Stimulated activated memory B cell treated with anti-CD40 and anti-IgM and Interleukin-4, amounts not matched to agents 10 μg/mL and 1 μg/mL and 100 μg/mL, for 72 hours (primary cell): ENCODE data around the gene ARHGAP26.

ENCODE experiments used
- ATAC-seq: fragments of 150-1000 bp; cut with Tn5 transposase; 2 replicates; pipeline ENCODE4 v1.10.0; 2021
- H3K27ac Mint-ChIP-seq: one replicate; pipeline ENCODE4 v1.8.0; 2022; ENCODE audit warnings: mild to moderate bottlenecking, mixed read lengths
- H3K27me3 Mint-ChIP-seq: one replicate; pipeline ENCODE4 v1.8.0; 2022; ENCODE audit warnings: mixed read lengths
- H3K36me3 Mint-ChIP-seq: one replicate; pipeline ENCODE4 v1.8.0; 2022; ENCODE audit warnings: mixed read lengths
- H3K4me1 Mint-ChIP-seq: one replicate; pipeline ENCODE4 v1.8.0; 2022; ENCODE audit warnings: mixed read lengths
- H3K4me3 Mint-ChIP-seq: one replicate; pipeline ENCODE4 v1.8.0; 2022; ENCODE audit warnings: mild to moderate bottlenecking, moderate library complexity, mixed read lengths
- H3K9me3 Mint-ChIP-seq: one replicate; pipeline ENCODE4 v1.8.0; 2022; ENCODE audit warnings: mixed read lengths

The ARHGAP26 gene

GRCh38 chr5:142792012-142792864, 22.1 kb downstream of the ARHGAP26 start:
- H3K27me3 Mint-ChIP-seq: no peaks in the 10 kb centered on the region
- H3K4me3 Mint-ChIP-seq: no peak overlapping the region
- no peaks in the 10 kb centered on the region for H3K9me3 Mint-ChIP-seq
- no peak overlapping the region for H3K27ac Mint-ChIP-seq
- no peak for ATAC-seq
- H3K36me3 Mint-ChIP-seq: no peaks in the 10 kb centered on the region
- H3K4me1 Mint-ChIP-seq: peaks cover 39% of the 10 kb centered on the region

GRCh38 chr5:142792865-142793232, 22.7 kb downstream of the ARHGAP26 start:
- Mint-ChIP-seq H3K4me1 (peaks cover 42% of the 10 kb centered on the region), H3K27ac (no peak overlapping the region), H3K9me3 (no peaks in the 10 kb centered on the region), H3K4me3 (no peak overlapping the region), H3K27me3 (no peaks in the 10 kb centered on the region), H3K36me3 (no peaks in the 10 kb centered on the region)
- ATAC-seq: no peak

- Mint-ChIP-seq H3K27ac (peak overlapping the region; percentile 72), H3K4me3 (no peak overlapping the region)
- ATAC-seq: no peak
Measured at GRCh38 chr5:142794537-142794936, 24.4 kb downstream of the ARHGAP26 start.

GRCh38 chr5:142795251-142795650, 25.1 kb downstream of the ARHGAP26 start:
- Mint-ChIP-seq H3K36me3 (no peaks in the 10 kb centered on the region), H3K27ac (peak overlapping the region; percentile 72), H3K4me3 (no peak overlapping the region), H3K27me3 (no peaks in the 10 kb centered on the region), H3K4me1 (peaks cover 63% of the 10 kb centered on the region), H3K9me3 (no peaks in the 10 kb centered on the region)
- ATAC-seq: peak; percentile 84

More at GRCh38 chr5:142794537-142794936, 24.4 kb downstream of the ARHGAP26 start:
- Mint-ChIP-seq H3K27me3 (no peaks in the 10 kb centered on the region), H3K4me1 (peaks cover 55% of the 10 kb centered on the region), H3K9me3 (no peaks in the 10 kb centered on the region), H3K36me3 (no peaks in the 10 kb centered on the region)

- no peaks in the 10 kb centered on the region for H3K27me3 Mint-ChIP-seq
- no peak for ATAC-seq
- H3K36me3 Mint-ChIP-seq: no peaks in the 10 kb centered on the region
- H3K4me3 Mint-ChIP-seq: no peak overlapping the region
- H3K9me3 Mint-ChIP-seq: no peaks in the 10 kb centered on the region
- no peak overlapping the region for H3K27ac Mint-ChIP-seq
- peaks cover 70% of the 10 kb centered on the region for H3K4me1 Mint-ChIP-seq
Measured at GRCh38 chr5:142796492-142797109, 26.4 kb downstream of the ARHGAP26 start.

- H3K27ac Mint-ChIP-seq: no peak overlapping the region
- H3K9me3 Mint-ChIP-seq: no peaks in the 10 kb centered on the region
- peaks cover 71% of the 10 kb centered on the region for H3K4me1 Mint-ChIP-seq
- no peaks in the 10 kb centered on the region for H3K27me3 Mint-ChIP-seq
- H3K4me3 Mint-ChIP-seq: no peak overlapping the region
- ATAC-seq: no peak
- H3K36me3 Mint-ChIP-seq: no peaks in the 10 kb centered on the region
Measured at GRCh38 chr5:142797420-142797819, 27.2 kb downstream of the ARHGAP26 start.

- H3K9me3 Mint-ChIP-seq: no peaks in the 10 kb centered on the region
- H3K27ac Mint-ChIP-seq: no peak overlapping the region
- H3K4me3 Mint-ChIP-seq: no peak overlapping the region
- ATAC-seq: peak; percentile 61
- peaks cover 71% of the 10 kb centered on the region for H3K4me1 Mint-ChIP-seq
- H3K36me3 Mint-ChIP-seq: no peaks in the 10 kb centered on the region
- H3K27me3 Mint-ChIP-seq: no peaks in the 10 kb centered on the region
Measured at GRCh38 chr5:142798099-142798770, 28.1 kb downstream of the ARHGAP26 start.

GRCh38 chr5:142800776-142801494, 30.8 kb downstream of the ARHGAP26 start:
- peak; percentile 91 for ATAC-seq
- Mint-ChIP-seq H3K27me3 (no peaks in the 10 kb centered on the region), H3K36me3 (no peaks in the 10 kb centered on the region), H3K9me3 (no peaks in the 10 kb centered on the region), H3K4me3 (peak overlapping the region; percentile 52), H3K4me1 (peaks cover 51% of the 10 kb centered on the region), H3K27ac (peak overlapping the region; percentile 76)

- Mint-ChIP-seq H3K36me3 (no peaks in the 10 kb centered on the region), H3K27ac (peak overlapping the region; percentile 76), H3K4me1 (peaks cover 46% of the 10 kb centered on the region), H3K27me3 (no peaks in the 10 kb centered on the region), H3K4me3 (no peak overlapping the region), H3K9me3 (no peaks in the 10 kb centered on the region)
- ATAC-seq: no peak
Measured at GRCh38 chr5:142801495-142801871, 31.3 kb downstream of the ARHGAP26 start.

- Mint-ChIP-seq H3K4me3 (no peak overlapping the region), H3K36me3 (no peaks in the 10 kb centered on the region), H3K9me3 (no peaks in the 10 kb centered on the region), H3K27ac (no peak overlapping the region), H3K4me1 (peaks cover 47% of the 10 kb centered on the region), H3K27me3 (no peaks in the 10 kb centered on the region)
- no peak for ATAC-seq
Measured at GRCh38 chr5:142803428-142804125, 33.4 kb downstream of the ARHGAP26 start.

GRCh38 chr5:142805339-142805738, 35.2 kb downstream of the ARHGAP26 start:
- Mint-ChIP-seq H3K9me3 (no peaks in the 10 kb centered on the region), H3K27ac (no peak overlapping the region), H3K4me3 (no peak overlapping the region), H3K36me3 (no peaks in the 10 kb centered on the region), H3K4me1 (peaks cover 48% of the 10 kb centered on the region), H3K27me3 (no peaks in the 10 kb centered on the region)
- ATAC-seq: no peak

- no peak overlapping the region for H3K27ac Mint-ChIP-seq
- no peak for ATAC-seq
- H3K9me3 Mint-ChIP-seq: no peaks in the 10 kb centered on the region
Measured at GRCh38 chr5:142806841-142807267, 36.7 kb downstream of the ARHGAP26 start.

GRCh38 chr5:142807372-142807911, 37.3 kb downstream of the ARHGAP26 start:
- H3K9me3 Mint-ChIP-seq: no peaks in the 10 kb centered on the region
- peaks cover 43% of the 10 kb centered on the region for H3K4me1 Mint-ChIP-seq
- peak overlapping the region; percentile 57 for H3K27ac Mint-ChIP-seq
- H3K27me3 Mint-ChIP-seq: no peaks in the 10 kb centered on the region
- peak overlapping the region; percentile 39 for H3K4me3 Mint-ChIP-seq
- peak; percentile 90 for ATAC-seq
- no peaks in the 10 kb centered on the region for H3K36me3 Mint-ChIP-seq

More at GRCh38 chr5:142806841-142807267, 36.7 kb downstream of the ARHGAP26 start:
- no peaks in the 10 kb centered on the region for H3K36me3 Mint-ChIP-seq
- no peaks in the 10 kb centered on the region for H3K27me3 Mint-ChIP-seq
- H3K4me3 Mint-ChIP-seq: no peak overlapping the region
- H3K4me1 Mint-ChIP-seq: peaks cover 37% of the 10 kb centered on the region

GRCh38 chr5:142808878-142809598, 38.9 kb downstream of the ARHGAP26 start:
- Mint-ChIP-seq H3K36me3 (no peaks in the 10 kb centered on the region), H3K4me3 (no peak overlapping the region), H3K9me3 (no peaks in the 10 kb centered on the region), H3K27me3 (no peaks in the 10 kb centered on the region), H3K4me1 (peaks cover 44% of the 10 kb centered on the region), H3K27ac (no peak overlapping the region)
- ATAC-seq: no peak
